PFSK-1 (cell line): Measurements from ENCODE around the gene HEMK1.

Experiments
- FOXP2 ChIP-seq: optimal IDR thresholded peaks from 2 replicates; pipeline ENCODE3; 2011; ENCODE audit warnings: borderline replicate concordance, control low read depth, inconsistent platforms; ENCODE audit not compliant: insufficient read depth; ENCODE audit errors: extremely low read length, extremely low read depth
- POLR2AphosphoS5 ChIP-seq: IDR thresholded peaks from 2 replicates; pipeline ENCODE4 v1.6.1; 2012; ENCODE audit warnings: low read depth, mild to moderate bottlenecking, control low read depth, low read length, moderate library complexity
- REST ChIP-seq, 2 experiments: IDR thresholded peaks; 2 replicates each; pipeline versions ENCODE4 v1.6.1 to v1.8.0; 2011 to 2012; ENCODE audit warnings: low read depth in 2 of 2, low read length in 2 of 2, control low read depth in 1 of 2, inconsistent platforms in 1 of 2, mild to moderate bottlenecking in 1 of 2, moderate library complexity in 1 of 2; ENCODE audit not compliant: insufficient read depth in 1 of 2
- SIN3A ChIP-seq: IDR thresholded peaks from 2 replicates; pipeline ENCODE4 v1.6.1; 2012; ENCODE audit warnings: mild to moderate bottlenecking, low read length, moderate library complexity, borderline replicate concordance; ENCODE audit not compliant: insufficient read depth
- TAF1 ChIP-seq: IDR thresholded peaks from 2 replicates; pipeline ENCODE4 v1.6.1; 2012; ENCODE audit warnings: low read length, control low read depth, borderline replicate concordance; ENCODE audit not compliant: insufficient read depth

The HEMK1 gene

GRCh38 chr3:50599115-50599715 lies 29.9 kb downstream of the HEMK1 start:
- TF ChIP-seq POLR2AphosphoS5: no peak
- no peak for TF ChIP-seq SIN3A
- no peak for TF ChIP-seq REST (IDR thresholded peaks at IDR 0.05; ENCODE audit: insufficient read depth in 1 of 2, low read depth in 2 of 2, low read length in 2 of 2)
- TF ChIP-seq FOXP2: no peak
- TF ChIP-seq TAF1: no peak

GRCh38 chr3:50599716-50600118 lies 30.4 kb downstream of the HEMK1 start:
- no peak for TF ChIP-seq POLR2AphosphoS5
- no peak for TF ChIP-seq FOXP2
- no peak for TF ChIP-seq TAF1
- no peak for TF ChIP-seq SIN3A
- no peak for TF ChIP-seq REST (IDR thresholded peaks at IDR 0.05; ENCODE audit: insufficient read depth in 1 of 2, low read depth in 2 of 2, low read length in 2 of 2)

GRCh38 chr3:50600141-50600753 lies 30.9 kb downstream of the HEMK1 start:
- TF ChIP-seq POLR2AphosphoS5: no peak
- no peak for TF ChIP-seq SIN3A
- TF ChIP-seq REST (IDR thresholded peaks at IDR 0.05; ENCODE audit: insufficient read depth in 1 of 2, low read depth in 2 of 2, low read length in 2 of 2): no peak
- no peak for TF ChIP-seq TAF1
- no peak for TF ChIP-seq FOXP2

- TF ChIP-seq FOXP2 (no peak), POLR2AphosphoS5 (no peak), SIN3A (no peak), REST (IDR thresholded peaks at IDR 0.05; ENCODE audit: insufficient read depth in 1 of 2, low read depth in 2 of 2, low read length in 2 of 2) (no peak), TAF1 (no peak)
Observed at GRCh38 chr3:50600841-50601591, 31.7 kb downstream of the HEMK1 start.
